Effector memory CD8-positive, alpha-beta T cell (primary cell): ENCODE measurements around the gene ZNF488.
A peak's percentile ranks its signal among the peaks of the same experiment; 100 is the strongest.

Experiments used
- ATAC-seq: fragments of 150-1000 bp; cut with Tn5 transposase; replicated peaks from 2 replicates; pipeline ENCODE4 v1.10.0; 2021; ENCODE audit warnings: mild to moderate bottlenecking, moderate library complexity
- DNase-seq, 3 experiments: peaks; one replicate each; pipeline ENCODE4 v3.0.0; 2021
- H3K27ac Mint-ChIP-seq, 2 donors: one replicate each; pipeline ENCODE4 v1.8.0; 2022; ENCODE audit warnings: mild to moderate bottlenecking in 2 of 2, mixed read lengths in 2 of 2, moderate library complexity in 2 of 2
- H3K27me3 Mint-ChIP-seq, 2 donors: one replicate each; pipeline ENCODE4 v1.8.0; 2022; ENCODE audit warnings: mixed read lengths in 2 of 2
- H3K36me3 Mint-ChIP-seq: one replicate; pipeline ENCODE4 v1.8.0; 2022; ENCODE audit warnings: mild to moderate bottlenecking, moderate library complexity, mixed read lengths; ENCODE audit not compliant: insufficient read depth
- H3K4me1 Mint-ChIP-seq, 2 donors: one replicate each; pipeline ENCODE4 v1.8.0; 2022; ENCODE audit warnings: low read depth in 2 of 2, mixed read lengths in 2 of 2
- H3K4me3 Mint-ChIP-seq, 2 donors: one replicate each; pipeline ENCODE4 v1.8.0; 2022; ENCODE audit warnings: mild to moderate bottlenecking in 2 of 2, mixed read lengths in 2 of 2, moderate library complexity in 2 of 2
- H3K9me3 Mint-ChIP-seq, 2 donors: one replicate each; pipeline ENCODE4 v1.8.0; 2022; ENCODE audit warnings: mixed read lengths in 2 of 2

Gene ZNF488

DNA sequence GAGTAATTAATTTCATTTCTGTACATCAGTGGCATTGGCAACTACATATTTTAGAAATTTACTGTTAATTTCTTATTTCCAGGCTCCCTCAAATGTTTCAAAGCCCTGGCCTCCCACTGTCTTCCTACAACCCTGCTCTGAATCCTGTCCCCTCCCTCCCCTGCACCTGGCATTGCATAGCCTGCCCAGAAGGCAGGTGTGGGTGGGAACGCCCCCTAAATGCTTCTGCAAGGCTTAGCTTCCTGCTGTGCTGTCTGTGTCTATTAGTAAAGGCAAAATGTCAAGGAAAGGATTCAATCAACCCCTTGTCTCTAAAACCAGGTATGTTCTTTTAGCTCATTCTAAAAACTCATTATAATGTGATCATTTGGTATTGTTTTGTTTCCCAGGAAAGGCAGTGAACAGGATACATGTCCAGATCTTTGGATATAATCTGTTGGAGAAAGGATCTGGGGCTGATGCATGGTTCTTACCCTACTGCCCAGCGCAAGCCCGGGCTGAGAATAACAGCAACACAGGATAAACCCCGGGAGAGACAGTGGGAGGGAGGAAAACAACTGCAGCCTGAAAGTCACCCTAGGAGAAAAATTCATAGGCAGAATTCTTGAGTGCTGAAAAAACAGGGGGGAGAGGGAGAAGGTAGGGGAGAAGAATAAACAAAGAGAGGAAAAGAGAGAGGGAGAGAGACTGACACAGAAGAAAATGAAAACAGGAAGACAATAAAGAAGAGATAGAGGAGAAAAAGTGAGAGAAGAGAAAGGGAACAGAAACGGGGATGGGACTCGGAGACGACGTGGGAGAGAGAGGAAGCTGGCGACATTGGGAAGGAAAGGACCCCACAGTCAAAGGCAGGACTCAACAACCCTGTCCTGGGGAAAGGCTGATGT is 589 bp downstream of the ZNF488 start:
- Mint-ChIP-seq H3K9me3 (no peaks in the 10 kb centered on the region), H3K27me3 (peaks cover 60 to 86% of the 10 kb centered on the region in 2 donors), H3K36me3 (no peaks in the 10 kb centered on the region), H3K4me3 (peak overlapping the region; percentile 70 to 79), H3K27ac (no peak overlapping the region), H3K4me1 (peaks cover 11% of the 10 kb centered on the region in 2 donors)
- ATAC-seq (no peak), DNase-seq (no peak)

DNA sequence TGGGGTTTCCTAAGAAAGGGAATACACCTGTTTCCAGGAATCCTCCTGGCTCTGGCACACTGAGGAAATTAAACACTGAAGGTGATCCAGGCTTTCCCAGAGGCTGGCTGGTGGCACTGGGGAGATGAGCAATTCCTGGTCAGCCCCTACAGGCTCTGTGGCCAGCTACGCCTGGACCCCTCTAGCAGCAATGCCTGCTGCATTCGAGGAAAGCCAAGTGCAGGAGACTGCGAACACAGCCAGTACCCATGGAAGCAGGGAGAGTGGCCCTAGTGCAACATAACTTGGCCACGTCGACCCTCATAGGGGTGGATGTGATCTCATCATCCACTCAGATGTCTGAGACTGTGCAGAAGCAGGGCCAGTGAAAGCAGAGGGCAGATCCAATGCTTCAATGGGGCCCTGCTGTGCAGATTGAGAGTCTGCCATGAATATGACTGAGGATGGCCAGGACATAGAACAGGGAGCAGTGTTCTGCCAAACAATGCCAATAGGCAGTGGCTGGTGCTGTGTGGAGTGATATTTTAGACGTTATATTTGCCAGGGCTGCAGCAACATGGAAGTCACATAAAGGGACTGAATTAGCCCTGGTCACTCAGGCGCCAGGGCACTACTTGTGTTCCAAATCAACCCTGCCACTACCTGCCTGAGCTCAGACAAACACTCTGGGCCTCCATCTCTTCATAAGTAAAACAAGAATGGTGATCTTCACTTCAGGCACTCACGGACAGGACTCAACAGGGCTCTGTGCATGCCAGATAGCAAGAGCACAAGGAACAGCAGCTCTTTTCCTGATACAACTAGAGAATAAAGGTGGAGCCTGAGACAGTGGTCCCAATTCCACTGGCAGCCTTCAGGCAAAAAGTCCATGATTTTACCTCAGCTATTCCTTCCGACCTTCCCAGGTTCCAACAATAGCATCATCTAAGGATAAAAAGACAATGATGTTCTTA is 2.4 kb downstream of the ZNF488 start:
- H3K36me3 Mint-ChIP-seq: no peaks in the 10 kb centered on the region
- ATAC-seq (no peak), DNase-seq (no peak)
- no peak overlapping the region for H3K4me3 Mint-ChIP-seq
- H3K27ac Mint-ChIP-seq: no peak overlapping the region
- H3K27me3 Mint-ChIP-seq: peaks cover 66 to 95% of the 10 kb centered on the region in 2 donors
- no peaks in the 10 kb centered on the region for H3K9me3 Mint-ChIP-seq
- peaks cover 11 to 13% of the 10 kb centered on the region in 2 donors for H3K4me1 Mint-ChIP-seq

DNA sequence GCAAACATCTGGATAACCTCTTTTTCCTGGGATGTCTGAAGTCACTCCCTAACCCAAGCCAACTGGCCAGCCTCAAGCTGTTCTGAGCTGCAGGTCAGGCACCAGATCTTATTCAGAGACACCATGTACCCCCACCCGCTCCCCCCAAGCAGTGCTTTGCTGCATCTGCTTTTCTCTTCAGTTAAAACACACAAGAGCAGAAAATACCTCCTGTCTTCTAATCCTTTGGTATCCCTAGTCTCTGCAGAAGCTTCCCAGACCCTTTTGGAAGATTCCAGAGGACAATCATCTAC is 3.0 kb downstream of the ZNF488 start:
- Mint-ChIP-seq H3K27ac (no peak overlapping the region), H3K27me3 (peaks cover 70 to 95% of the 10 kb centered on the region in 2 donors), H3K36me3 (no peaks in the 10 kb centered on the region), H3K4me1 (peaks cover 11 to 13% of the 10 kb centered on the region in 2 donors), H3K4me3 (no peak overlapping the region), H3K9me3 (no peaks in the 10 kb centered on the region)
- DNase-seq (no peak), ATAC-seq (no peak)

DNA sequence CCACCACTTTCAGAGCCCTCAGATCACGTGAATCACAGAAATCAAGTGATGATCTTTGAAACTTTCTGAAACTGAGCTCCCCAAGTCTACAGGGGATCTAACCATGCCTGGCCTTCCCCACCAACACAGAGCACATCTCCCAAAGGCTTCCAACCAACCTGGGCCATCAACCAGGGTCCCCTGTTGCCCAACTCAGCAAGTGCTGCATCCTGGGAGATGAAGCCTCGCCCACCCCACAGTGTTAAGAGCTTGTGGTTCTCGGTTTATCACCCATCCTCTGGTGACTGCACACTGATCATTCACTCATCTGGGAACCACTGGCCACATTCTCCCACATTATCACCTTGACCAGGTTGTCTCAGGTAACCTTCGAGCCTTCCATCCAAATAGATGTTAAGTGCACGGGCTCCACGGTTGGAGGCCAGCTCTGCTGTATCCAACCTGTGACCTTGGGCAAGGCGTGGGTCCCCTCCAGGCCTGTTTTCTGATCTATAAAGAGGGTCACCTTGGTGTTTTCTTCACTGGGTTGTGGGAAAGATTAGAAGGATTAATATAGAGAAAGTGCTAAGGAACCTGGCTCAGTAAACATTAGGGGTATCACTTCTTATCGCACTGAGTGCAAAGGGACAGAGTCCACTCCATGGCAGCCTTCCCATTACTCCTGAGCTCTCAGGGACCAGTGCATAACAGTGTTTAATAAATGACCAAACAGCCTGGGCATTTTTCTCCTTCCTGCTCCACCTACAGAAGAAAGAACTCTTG is 3.6 kb downstream of the ZNF488 start:
- H3K9me3 Mint-ChIP-seq: no peaks in the 10 kb centered on the region
- DNase-seq: no peak
- ATAC-seq: no peak
- H3K4me3 Mint-ChIP-seq: no peak overlapping the region
- H3K27ac Mint-ChIP-seq: no peak overlapping the region
- peaks cover 70 to 95% of the 10 kb centered on the region in 2 donors for H3K27me3 Mint-ChIP-seq
- H3K36me3 Mint-ChIP-seq: no peaks in the 10 kb centered on the region
- peaks cover 11 to 13% of the 10 kb centered on the region in 2 donors for H3K4me1 Mint-ChIP-seq

DNA sequence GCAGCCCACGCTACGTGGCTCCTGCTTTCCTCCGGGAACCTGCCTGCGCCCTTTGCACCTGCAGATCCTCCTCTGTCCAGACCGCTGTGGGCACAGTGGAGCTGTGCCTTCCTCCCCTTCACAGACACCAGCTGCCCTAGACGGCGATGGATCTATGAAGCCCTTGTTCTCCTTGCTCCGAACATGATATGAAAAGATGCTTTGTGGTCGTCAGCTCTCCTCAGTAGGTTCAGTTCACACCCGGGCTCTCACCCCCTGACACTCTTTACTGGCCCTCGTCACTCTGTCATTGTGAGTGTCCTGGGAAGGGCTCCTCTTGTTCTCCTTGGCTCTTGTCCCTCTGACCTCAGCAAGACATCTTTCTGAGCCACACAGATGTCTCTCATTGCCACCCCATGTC is 4.2 kb downstream of the ZNF488 start:
- no peak for ATAC-seq
- DNase-seq: no peak
- Mint-ChIP-seq H3K4me3 (no peak overlapping the region), H3K4me1 (peaks cover 10 to 12% of the 10 kb centered on the region in 2 donors), H3K27me3 (peaks cover 70 to 95% of the 10 kb centered on the region in 2 donors), H3K9me3 (no peaks in the 10 kb centered on the region), H3K27ac (no peak overlapping the region), H3K36me3 (no peaks in the 10 kb centered on the region)

DNA sequence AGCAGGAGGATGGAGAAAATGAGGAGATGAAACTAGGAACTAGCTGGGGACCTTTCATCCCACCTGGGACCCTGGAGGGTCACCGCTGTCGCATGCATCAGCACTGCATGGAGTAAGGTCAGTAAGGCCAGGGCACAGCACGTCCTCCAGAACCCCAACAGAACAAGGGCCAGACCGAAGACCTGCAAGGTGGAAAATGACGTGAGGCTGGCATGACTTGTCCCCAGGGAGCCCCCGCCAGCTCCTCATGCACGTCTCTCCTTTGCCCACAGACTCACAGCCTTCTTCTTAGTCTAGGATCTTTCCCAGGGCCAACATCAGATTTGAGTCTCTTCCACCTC is 4.7 kb downstream of the ZNF488 start:
- Mint-ChIP-seq H3K27ac (no peak overlapping the region), H3K4me1 (peaks cover 6 to 9% of the 10 kb centered on the region in 2 donors), H3K36me3 (no peaks in the 10 kb centered on the region), H3K9me3 (no peaks in the 10 kb centered on the region), H3K27me3 (peaks cover 67 to 94% of the 10 kb centered on the region in 2 donors), H3K4me3 (no peak overlapping the region)
- no peak for DNase-seq
- ATAC-seq: no peak

DNA sequence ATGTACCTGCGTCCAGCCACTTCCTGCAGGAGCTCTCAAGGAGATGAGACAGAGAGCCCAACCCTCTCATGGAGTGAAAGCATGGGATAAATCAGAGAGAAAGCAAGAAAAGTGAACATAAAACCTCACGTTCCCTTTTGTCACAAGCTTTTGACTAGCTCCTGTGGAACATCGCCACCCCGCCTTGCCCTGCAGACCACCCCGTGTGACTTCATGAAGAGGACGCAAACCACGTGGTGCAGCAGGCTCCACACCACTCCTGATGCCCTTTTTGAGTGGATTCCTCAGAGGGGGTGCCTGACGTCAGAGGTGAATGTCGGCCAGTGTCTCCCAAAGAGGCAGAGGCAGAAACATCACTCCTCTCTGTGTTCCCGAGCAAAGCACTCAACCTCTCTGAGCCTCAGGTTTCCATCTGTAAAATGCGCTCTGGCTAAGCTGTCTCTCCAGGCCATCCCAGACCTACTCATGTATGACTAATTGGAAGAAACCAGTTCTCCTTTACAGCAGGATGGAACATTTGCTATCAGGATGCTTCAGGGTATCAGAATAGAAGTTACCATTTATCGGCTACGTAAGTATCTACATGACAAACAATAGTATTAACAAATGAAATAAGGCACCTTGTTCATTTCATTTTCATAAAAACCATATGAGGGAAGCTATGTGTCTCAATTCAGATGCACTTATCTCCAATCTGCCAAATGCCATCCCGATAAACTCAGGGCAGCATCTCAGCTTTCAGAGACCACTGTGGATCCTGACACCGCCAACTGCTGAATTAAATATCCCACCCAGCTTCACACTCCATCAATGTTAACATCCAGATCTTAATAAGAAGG is 5.3 kb downstream of the ZNF488 start:
- no peaks in the 10 kb centered on the region for H3K9me3 Mint-ChIP-seq
- no peaks in the 10 kb centered on the region for H3K36me3 Mint-ChIP-seq
- no peak overlapping the region for H3K27ac Mint-ChIP-seq
- ATAC-seq: no peak
- no peak overlapping the region for H3K4me3 Mint-ChIP-seq
- peaks cover 64 to 89% of the 10 kb centered on the region in 2 donors for H3K27me3 Mint-ChIP-seq
- H3K4me1 Mint-ChIP-seq: peaks cover 4 to 8% of the 10 kb centered on the region in 2 donors
- DNase-seq: no peak

DNA sequence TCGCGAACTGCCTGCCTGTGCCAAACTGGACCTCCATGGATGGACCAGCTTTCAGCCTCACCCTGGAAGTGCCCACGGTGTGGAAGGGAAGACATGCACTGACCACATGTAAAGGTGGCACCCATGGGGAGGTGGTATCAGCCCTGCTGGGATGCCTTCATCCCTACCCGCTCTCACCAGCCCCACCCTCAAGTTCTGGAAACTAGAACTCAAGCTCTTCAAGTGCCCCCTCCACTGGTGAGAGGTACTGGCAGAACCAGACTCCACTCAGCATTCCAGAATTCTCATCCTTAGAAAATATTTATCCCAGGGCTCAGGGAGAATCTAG is 5.9 kb downstream of the ZNF488 start:
- Mint-ChIP-seq H3K4me3 (no peak overlapping the region), H3K4me1 (peaks cover 0 to 2% of the 10 kb centered on the region in 2 donors), H3K9me3 (no peaks in the 10 kb centered on the region), H3K27me3 (peaks cover 57 to 88% of the 10 kb centered on the region in 2 donors), H3K36me3 (no peaks in the 10 kb centered on the region), H3K27ac (no peak overlapping the region)
- DNase-seq (no peak), ATAC-seq (no peak)

DNA sequence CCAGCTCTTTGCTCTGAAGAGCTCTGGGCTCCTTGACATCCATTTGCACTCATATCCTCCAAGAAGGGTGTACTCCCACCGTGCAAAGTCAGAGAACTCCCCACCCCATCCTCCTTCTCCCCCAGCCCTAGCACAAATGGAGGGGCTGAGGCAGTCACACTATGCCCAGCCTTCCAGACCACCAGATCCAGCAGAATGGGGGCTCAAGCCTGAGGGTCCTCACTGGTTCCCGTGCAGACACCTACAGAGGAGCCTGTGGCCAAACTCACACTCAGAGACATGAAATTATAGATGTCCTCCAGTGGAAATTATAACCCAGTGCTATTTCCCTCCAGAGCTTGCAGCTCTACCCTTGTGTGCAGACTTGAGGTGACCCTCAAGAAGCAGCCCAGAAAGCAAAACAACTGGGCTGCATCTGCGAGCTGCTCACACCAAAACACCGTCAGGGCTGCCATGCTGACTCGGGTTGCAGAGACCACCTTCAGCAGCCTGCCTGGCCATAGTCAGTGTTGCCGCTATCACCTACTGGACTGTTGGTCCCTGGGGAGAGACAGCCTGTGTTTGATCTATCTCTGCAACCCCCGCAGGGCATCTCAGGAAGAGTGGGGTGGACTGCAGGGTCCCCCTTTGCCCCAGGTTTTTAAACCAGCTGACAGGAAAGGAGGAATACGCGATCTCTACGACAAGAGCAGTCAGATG is 7.4 kb downstream of the ZNF488 start:
- ATAC-seq: no peak
- Mint-ChIP-seq H3K4me1 (peaks cover 0 to 4% of the 10 kb centered on the region in 2 donors), H3K4me3 (no peak overlapping the region), H3K27ac (no peak overlapping the region), H3K36me3 (no peaks in the 10 kb centered on the region), H3K27me3 (peaks cover 49 to 81% of the 10 kb centered on the region in 2 donors), H3K9me3 (no peaks in the 10 kb centered on the region)
- no peak for DNase-seq

DNA sequence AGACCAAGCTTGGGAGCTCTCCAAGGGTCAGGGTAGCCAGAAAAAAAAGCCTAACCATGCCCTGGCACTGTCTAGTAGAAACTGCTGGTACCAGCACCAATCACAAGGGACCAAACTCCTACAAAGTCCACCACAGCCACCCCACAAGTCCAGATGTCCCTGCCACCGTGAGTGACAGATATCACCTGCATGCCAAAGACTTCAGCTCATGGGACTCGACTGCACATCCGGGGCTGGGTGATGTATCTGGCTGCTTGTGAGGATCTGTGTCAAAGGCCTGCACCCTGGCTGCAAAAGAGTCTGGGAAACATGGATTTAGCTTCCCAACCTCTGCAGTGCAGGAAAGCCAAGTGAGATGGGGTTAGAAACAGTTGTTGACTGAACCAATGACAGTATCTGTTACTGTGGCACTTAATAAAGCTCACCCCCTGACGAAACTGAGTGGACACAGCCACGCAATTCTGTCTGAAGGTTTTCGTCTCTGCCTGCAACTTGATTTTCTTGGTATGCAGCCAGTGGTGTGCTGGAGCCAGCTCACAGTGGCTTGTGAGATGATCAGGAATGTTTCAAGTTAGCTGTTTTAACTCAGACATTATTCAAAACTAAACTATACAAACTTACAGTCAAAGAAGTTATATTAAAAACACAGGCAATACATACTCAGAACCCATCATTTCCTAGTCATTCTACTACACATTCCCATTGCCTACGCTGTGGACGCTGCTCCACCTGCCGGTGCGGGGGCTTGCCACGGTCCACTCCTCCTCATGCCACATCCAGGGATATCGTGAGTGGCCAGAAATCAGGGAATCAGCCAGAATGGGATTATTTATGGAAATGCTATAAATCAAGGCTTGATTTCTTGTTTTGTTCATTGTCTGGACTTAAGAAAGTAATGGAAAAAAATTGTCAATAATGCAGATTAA is 9.2 kb downstream of the ZNF488 start:
- H3K4me3 Mint-ChIP-seq: no peak overlapping the region
- no peak overlapping the region for H3K27ac Mint-ChIP-seq
- peaks cover 0 to 4% of the 10 kb centered on the region in 2 donors for H3K4me1 Mint-ChIP-seq
- no peaks in the 10 kb centered on the region for H3K9me3 Mint-ChIP-seq
- H3K36me3 Mint-ChIP-seq: no peaks in the 10 kb centered on the region
- DNase-seq: no peak
- no peak for ATAC-seq
- peaks cover 38 to 63% of the 10 kb centered on the region in 2 donors for H3K27me3 Mint-ChIP-seq

DNA sequence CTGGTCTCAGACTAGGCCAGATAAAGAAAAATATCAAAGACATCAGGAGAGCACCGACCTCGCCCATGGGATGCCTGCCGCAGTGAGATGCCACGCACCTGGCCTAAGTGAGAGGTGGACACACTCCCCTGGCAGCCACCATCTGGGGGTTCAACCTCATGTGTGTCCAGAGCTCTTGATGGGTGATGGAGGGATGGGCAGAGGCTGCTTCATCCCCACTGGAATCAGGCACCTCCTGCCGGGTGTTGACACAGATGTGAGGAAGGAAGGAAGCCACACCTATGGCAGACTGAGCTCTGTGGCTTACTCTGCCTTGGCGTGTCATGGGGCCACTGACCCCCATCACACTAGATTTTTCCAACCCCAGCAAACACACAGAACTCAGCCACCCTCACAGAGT is 11.4 kb downstream of the ZNF488 start:
- Mint-ChIP-seq H3K27ac (no peak overlapping the region), H3K27me3 (peaks cover 22 to 42% of the 10 kb centered on the region in 2 donors), H3K36me3 (no peaks in the 10 kb centered on the region), H3K9me3 (no peaks in the 10 kb centered on the region), H3K4me3 (no peak overlapping the region), H3K4me1 (peaks cover 0 to 4% of the 10 kb centered on the region in 2 donors)
- ATAC-seq: no peak
- no peak for DNase-seq
